Activated CD4-positive, alpha-beta T cell treated with anti-CD3 and anti-CD28 coated beads for 36 hours (primary cell): ENCODE results near the gene MICAL2. TPM values are rescaled to one million over a fixed set of nuclear protein-coding genes. Genes with fewer than 3 reads are reported as not detected.

ENCODE experiments used
- ATAC-seq: fragments of 200-7000 bp; cut with Tn5 transposase; one replicate; pipeline ENCODE4 v1.10.0; 2021; ENCODE audit warnings: mild to moderate bottlenecking, moderate library complexity
- CTCF ChIA-PET: fragments of 350-600 bp; sonication (Branson Sonifier 250); formaldehyde crosslinking; loops from one replicate; lab custom pipeline; 2021; ENCODE audit warnings: antibody characterized with exemption; lab: Charles Lee
- POLR2A ChIA-PET: fragments of 350-600 bp; sonication (Branson Sonifier 250); formaldehyde crosslinking; loops from one replicate; lab custom pipeline; 2021; ENCODE audit warnings: antibody characterized with exemption, inconsistent platforms; lab: Charles Lee
- DNase-seq: peaks from one replicate; pipeline ENCODE4 v3.0.0-alpha.2; 2020
- H3K27ac Mint-ChIP-seq: one replicate; pipeline ENCODE4 v1.8.0; 2021; ENCODE audit warnings: mixed read lengths
- H3K27me3 Mint-ChIP-seq: one replicate; pipeline ENCODE4 v1.8.0; 2021; ENCODE audit warnings: mixed read lengths
- H3K36me3 Mint-ChIP-seq: one replicate; pipeline ENCODE4 v1.8.0; 2021; ENCODE audit warnings: low read depth, mixed read lengths
- H3K4me1 Mint-ChIP-seq: one replicate; pipeline ENCODE4 v1.8.0; 2021; ENCODE audit warnings: mixed read lengths
- H3K4me3 Mint-ChIP-seq: one replicate; pipeline ENCODE4 v1.8.0; 2021; ENCODE audit warnings: mild to moderate bottlenecking, moderate library complexity, mixed read lengths
- H3K9me3 Mint-ChIP-seq: one replicate; pipeline ENCODE4 v1.8.0; 2021; ENCODE audit warnings: low read depth, mixed read lengths
- intact Hi-C, 2 experiments: fragments of 100-400 bp; cut with DNase I in 1 of 2; cut with micrococcal nuclease in 1 of 2; formaldehyde crosslinking; loops; one replicate each; pipeline versions ENCODE4 v1.14.2 to v1.15.1; 2022 to 2024; cut with DNase I, micrococcal nuclease
- total RNA-seq, 2 experiments: library from RNA; stranded (reverse); gene quantifications; one replicate each; pipeline ENCODE4 v1.2.3, GENCODE V29; 2021

MICAL2 gene
- total RNA-seq, 2 experiments from 2014 or later, result 186 to 207 TPM

GRCh38 chr11:12237381-12237784 is 127.0 kb downstream of the MICAL2 start:
- Mint-ChIP-seq H3K4me3 (no peak overlapping the region), H3K9me3 (no peaks in the 10 kb centered on the region), H3K4me1 (peaks cover 45% of the 10 kb centered on the region), H3K27me3 (no peaks in the 10 kb centered on the region), H3K27ac (peak overlapping the region; percentile 19), H3K36me3 (peaks cover 49% of the 10 kb centered on the region)
- DNase-seq, result no peak
- ChIA-PET CTCF (interaction anchor here (0.6 to 5.7 kb wide), 25 partner anchors 13 to 193 kb away, joined by 3 to 39 read pairs (median 4); no protein-coding TSS in a partner anchor), POLR2A (interaction anchor here (1.2 kb wide), 1 partner anchor 87 kb away, joined by 3 read pairs; no protein-coding TSS in a partner anchor)
- ATAC-seq, result no peak
- intact Hi-C loops, result loop anchor here (2.0 to 5.0 kb wide), 5 partner anchors 40 to 129 kb away; no protein-coding TSS in a partner anchor

DNA sequence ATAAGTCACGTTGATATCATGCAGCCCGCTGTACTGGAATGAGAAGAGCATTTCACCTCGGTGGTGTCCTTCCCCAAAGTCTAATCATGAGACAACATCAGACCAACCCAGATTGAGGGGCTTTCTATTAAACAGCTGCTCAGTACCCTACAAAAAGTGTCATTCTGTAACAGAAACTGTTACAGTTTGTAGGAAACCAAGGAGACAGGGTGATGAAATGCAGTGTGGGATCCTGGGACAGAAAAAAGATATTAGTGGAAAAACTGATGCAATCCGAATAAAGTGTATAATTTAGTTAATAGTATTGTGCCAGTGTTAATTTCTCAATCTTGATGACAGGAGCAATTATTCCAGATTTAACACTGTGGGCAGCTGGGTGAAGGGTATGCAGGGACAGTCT is 128.0 kb downstream of the MICAL2 start:
- CTCF ChIA-PET, result interaction anchor here (0.6 to 2.3 kb wide), 4 partner anchors 19 to 191 kb away, joined by 3 to 11 read pairs (median 5); no protein-coding TSS in a partner anchor
- Mint-ChIP-seq H3K9me3 (no peaks in the 10 kb centered on the region), H3K36me3 (peaks cover 45% of the 10 kb centered on the region), H3K4me1 (peaks cover 54% of the 10 kb centered on the region), H3K4me3 (no peak overlapping the region), H3K27me3 (no peaks in the 10 kb centered on the region), H3K27ac (no peak overlapping the region)
- ATAC-seq (no peak), DNase-seq (no peak)
- intact Hi-C loops, result loop anchor here in 1 of 2 experiments (5.0 kb wide), 3 partner anchors 41 to 81 kb away; no protein-coding TSS in a partner anchor
- POLR2A ChIA-PET, result interaction anchor here (1.2 kb wide), 1 partner anchor 88 kb away, joined by 3 read pairs; no protein-coding TSS in a partner anchor

GRCh38 chr11:12239396-12239795 is 129.0 kb downstream of the MICAL2 start:
- peaks cover 41% of the 10 kb centered on the region for H3K36me3 Mint-ChIP-seq
- POLR2A ChIA-PET, result interaction anchor here (0.6 to 1.1 kb wide), 2 partner anchors 16 to 42 kb away, joined by 3 read pairs; no protein-coding TSS in a partner anchor
- intact Hi-C loops, result loop anchor here in 1 of 2 experiments (5.0 kb wide), 3 partner anchors 42 to 82 kb away; no protein-coding TSS in a partner anchor
- no peak overlapping the region for H3K27ac Mint-ChIP-seq
- H3K27me3 Mint-ChIP-seq, result no peaks in the 10 kb centered on the region
- H3K4me3 Mint-ChIP-seq, result no peak overlapping the region
- H3K4me1 Mint-ChIP-seq, result peaks cover 53% of the 10 kb centered on the region
- no peak for ATAC-seq
- no peaks in the 10 kb centered on the region for H3K9me3 Mint-ChIP-seq
- CTCF ChIA-PET, result interaction anchor here (0.7 to 2.3 kb wide), 5 partner anchors 21 to 970 kb away, joined by 3 to 11 read pairs (median 3); no protein-coding TSS in a partner anchor
- DNase-seq, result no peak

- H3K27me3 Mint-ChIP-seq, result no peaks in the 10 kb centered on the region
- H3K4me3 Mint-ChIP-seq, result no peak overlapping the region
- CTCF ChIA-PET, result interaction anchor here (0.7 to 2.3 kb wide), 4 partner anchors 21 to 44 kb away, joined by 3 to 11 read pairs (median 4); no protein-coding TSS in a partner anchor
- H3K4me1 Mint-ChIP-seq, result peaks cover 48% of the 10 kb centered on the region
- no peak overlapping the region for H3K27ac Mint-ChIP-seq
- ATAC-seq (no peak), DNase-seq (no peak)
- intact Hi-C loops, result loop anchor here in 1 of 2 experiments (5.0 kb wide), 3 partner anchors 42 to 83 kb away; no protein-coding TSS in a partner anchor
- no peaks in the 10 kb centered on the region for H3K9me3 Mint-ChIP-seq
- POLR2A ChIA-PET, result interaction anchor here (0.6 to 1.1 kb wide), 2 partner anchors 16 to 42 kb away, joined by 3 read pairs; no protein-coding TSS in a partner anchor
- H3K36me3 Mint-ChIP-seq, result peaks cover 40% of the 10 kb centered on the region
Observed at GRCh38 chr11:12239804-12240371, 129.5 kb downstream of the MICAL2 start.

- H3K4me1 Mint-ChIP-seq, result peaks cover 41% of the 10 kb centered on the region
- no peak for DNase-seq
- H3K36me3 Mint-ChIP-seq, result peaks cover 40% of the 10 kb centered on the region
- no peak overlapping the region for H3K27ac Mint-ChIP-seq
- intact Hi-C loops, result no loop called here
- H3K27me3 Mint-ChIP-seq, result no peaks in the 10 kb centered on the region
- ChIA-PET CTCF (no interaction called here), POLR2A (interaction anchor here (1.1 kb wide), 1 partner anchor 17 kb away, joined by 3 read pairs; no protein-coding TSS in a partner anchor)
- no peaks in the 10 kb centered on the region for H3K9me3 Mint-ChIP-seq
- no peak overlapping the region for H3K4me3 Mint-ChIP-seq
- ATAC-seq, result no peak
Observed at GRCh38 chr11:12240677-12241076, 130.3 kb downstream of the MICAL2 start.

- Mint-ChIP-seq H3K9me3 (no peaks in the 10 kb centered on the region), H3K4me3 (no peak overlapping the region), H3K27me3 (no peaks in the 10 kb centered on the region), H3K4me1 (peaks cover 33% of the 10 kb centered on the region), H3K36me3 (peaks cover 39% of the 10 kb centered on the region), H3K27ac (peak overlapping the region; percentile 64)
- ChIA-PET CTCF (no interaction called here), POLR2A (no interaction called here)
- intact Hi-C loops, result no loop called here
- DNase-seq, result no peak
- no peak for ATAC-seq
Observed at GRCh38 chr11:12241401-12241800, 131.0 kb downstream of the MICAL2 start.

GRCh38 chr11:12241971-12242672 is 131.7 kb downstream of the MICAL2 start:
- ATAC-seq (peak; percentile 77), DNase-seq (peak; percentile 58)
- Mint-ChIP-seq H3K4me1 (peaks cover 27% of the 10 kb centered on the region), H3K4me3 (peak overlapping the region; percentile 3), H3K27ac (peak overlapping the region; percentile 64), H3K27me3 (no peaks in the 10 kb centered on the region), H3K36me3 (peaks cover 32% of the 10 kb centered on the region), H3K9me3 (no peaks in the 10 kb centered on the region)
- CTCF ChIA-PET, result interaction anchor here (0.5 to 1.4 kb wide), 6 partner anchors 8 to 198 kb away, joined by 3 to 4 read pairs (median 3); no protein-coding TSS in a partner anchor
- intact Hi-C loops, result no loop called here
- POLR2A ChIA-PET, result no interaction called here

DNA sequence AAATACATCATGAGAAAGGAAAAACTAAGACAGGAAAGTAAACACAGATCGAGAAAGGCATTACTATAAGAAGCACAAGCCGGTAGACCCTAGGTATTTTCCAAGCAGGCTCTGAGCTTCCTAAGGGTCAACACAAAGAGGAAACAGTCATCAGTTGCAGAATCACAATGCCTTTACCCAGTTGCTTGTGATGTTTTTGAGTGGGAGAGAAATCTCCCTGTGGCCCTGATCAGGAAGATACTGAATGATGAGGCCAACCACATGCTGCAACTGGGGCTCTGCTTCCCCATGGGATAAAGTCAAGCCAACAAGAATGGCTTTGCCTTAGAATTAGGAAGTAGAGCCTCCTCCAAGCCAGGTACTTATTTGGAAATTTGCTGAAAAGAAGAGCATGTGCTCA is 132.6 kb downstream of the MICAL2 start:
- Mint-ChIP-seq H3K4me1 (peaks cover 27% of the 10 kb centered on the region), H3K27me3 (no peaks in the 10 kb centered on the region), H3K27ac (peak overlapping the region; percentile 64), H3K9me3 (no peaks in the 10 kb centered on the region), H3K36me3 (peaks cover 31% of the 10 kb centered on the region), H3K4me3 (no peak overlapping the region)
- ChIA-PET POLR2A (no interaction called here), CTCF (interaction anchor here (0.8 to 1.4 kb wide), 7 partner anchors 9 to 199 kb away, joined by 3 to 5 read pairs (median 3); no protein-coding TSS in a partner anchor)
- DNase-seq (no peak), ATAC-seq (no peak)
- intact Hi-C loops, result no loop called here

DNA sequence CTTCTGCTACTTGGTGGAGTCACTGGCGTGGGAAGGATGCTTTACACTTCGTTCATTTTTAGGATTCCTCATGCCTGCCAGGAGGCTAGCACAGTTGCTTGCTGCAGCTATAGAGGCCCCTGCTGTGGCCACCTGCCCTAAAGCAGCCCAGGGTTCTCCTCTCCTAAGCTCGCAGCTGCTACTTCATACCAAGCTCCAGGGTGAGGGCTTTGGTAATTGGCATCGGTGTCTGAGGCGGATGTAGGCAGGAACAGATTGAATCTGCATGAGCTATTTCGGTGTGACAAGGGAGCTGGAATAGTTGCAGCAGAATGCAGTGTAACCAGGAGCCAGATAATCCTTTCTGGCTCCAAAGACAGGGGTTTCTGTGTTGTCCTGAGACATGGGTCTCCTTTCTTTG is 133.1 kb downstream of the MICAL2 start:
- POLR2A ChIA-PET, result interaction anchor here (0.7 kb wide), 1 partner anchor 25 kb away, joined by 3 read pairs; no protein-coding TSS in a partner anchor
- Mint-ChIP-seq H3K4me3 (no peak overlapping the region), H3K27ac (no peak overlapping the region), H3K36me3 (peaks cover 31% of the 10 kb centered on the region), H3K9me3 (no peaks in the 10 kb centered on the region), H3K4me1 (peaks cover 27% of the 10 kb centered on the region), H3K27me3 (no peaks in the 10 kb centered on the region)
- intact Hi-C loops, result no loop called here
- no peak for DNase-seq
- CTCF ChIA-PET, result interaction anchor here (1.0 to 1.4 kb wide), 4 partner anchors 46 to 199 kb away, joined by 3 to 5 read pairs (median 4); no protein-coding TSS in a partner anchor
- no peak for ATAC-seq

- Mint-ChIP-seq H3K4me1 (peaks cover 27% of the 10 kb centered on the region), H3K27me3 (no peaks in the 10 kb centered on the region), H3K36me3 (peaks cover 31% of the 10 kb centered on the region), H3K27ac (no peak overlapping the region), H3K9me3 (no peaks in the 10 kb centered on the region), H3K4me3 (no peak overlapping the region)
- POLR2A ChIA-PET, result interaction anchor here (0.7 kb wide), 1 partner anchor 25 kb away, joined by 3 read pairs; no protein-coding TSS in a partner anchor
- intact Hi-C loops, result no loop called here
- no peak for ATAC-seq
- no peak for DNase-seq
- CTCF ChIA-PET, result interaction anchor here (1.1 kb wide), 2 partner anchors 46 to 137 kb away, joined by 3 read pairs; no protein-coding TSS in a partner anchor
Observed at GRCh38 chr11:12243911-12244550, 133.6 kb downstream of the MICAL2 start.
